H54 (cell line): ENCODE results near the gene KCNK1.

Experiments used
- DNase-seq: peaks from one replicate; pipeline ENCODE4 v3.0.0; 2011; ENCODE audit warnings: low spot score, mixed read lengths; ENCODE audit not compliant: insufficient read length
- FAIRE-seq: peaks from 3 replicates; lab custom pipeline; 2011; peaks lifted over from hg19 to GRCh38; lab: Jason Lieb, UNC
- POLR2A ChIP-seq: IDR thresholded peaks from 2 replicates; pipeline ENCODE4 v1.6.1; 2011; ENCODE audit warnings: low read depth, mild to moderate bottlenecking, low read length

KCNK1 gene

DNA sequence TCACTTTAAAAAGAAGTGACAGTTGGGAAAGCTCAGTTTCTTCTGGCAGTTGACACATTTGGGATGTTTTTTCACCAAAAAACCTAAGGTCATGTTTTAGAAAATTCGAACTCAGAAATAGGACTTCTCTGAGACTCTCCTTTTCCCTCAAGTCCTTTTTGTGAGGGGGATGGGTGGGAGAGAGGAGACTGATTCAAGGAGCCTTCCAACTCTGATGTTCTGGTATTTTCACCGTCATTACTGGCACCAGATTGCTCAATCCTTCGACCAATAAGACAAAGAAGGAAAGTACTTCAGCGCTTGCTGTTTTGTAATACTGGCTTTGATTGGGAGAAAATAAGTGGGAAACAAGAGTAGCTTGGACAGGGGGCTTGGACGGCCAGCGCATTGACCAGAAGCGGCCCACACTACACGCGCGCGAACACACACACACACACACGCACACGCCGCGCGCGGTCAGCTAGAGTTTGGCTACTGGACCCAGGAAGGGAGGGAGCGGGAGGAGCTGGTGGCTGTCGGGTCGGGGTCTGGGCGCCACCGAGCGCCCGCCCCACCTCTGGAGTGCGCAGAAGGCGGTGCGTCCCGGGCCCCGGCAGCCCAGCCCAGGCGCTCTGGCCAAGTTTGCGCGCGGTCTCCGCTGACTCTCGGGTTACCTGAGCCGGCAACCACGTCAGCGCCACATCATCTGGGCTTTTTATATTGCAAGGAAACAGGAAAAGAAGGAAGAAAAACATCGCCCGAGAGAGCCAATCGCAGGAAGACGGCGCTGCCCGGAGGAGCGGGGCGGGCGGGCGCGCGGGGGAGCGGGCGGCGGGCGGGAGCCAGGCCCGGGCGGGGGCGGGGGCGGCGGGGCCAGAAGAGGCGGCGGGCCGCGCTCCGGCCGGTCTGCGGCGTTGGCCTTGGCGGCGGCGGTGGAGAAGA, at the start of gene KCNK1:
KCNK1 (plus strand) TSS at position 855 of the 921 bp plus-strand sequence; CDS start at position 921, 66 bp downstream.
- DNase-seq (no peak), FAIRE-seq (no peak)
- TF ChIP-seq POLR2A: no peak

DNA sequence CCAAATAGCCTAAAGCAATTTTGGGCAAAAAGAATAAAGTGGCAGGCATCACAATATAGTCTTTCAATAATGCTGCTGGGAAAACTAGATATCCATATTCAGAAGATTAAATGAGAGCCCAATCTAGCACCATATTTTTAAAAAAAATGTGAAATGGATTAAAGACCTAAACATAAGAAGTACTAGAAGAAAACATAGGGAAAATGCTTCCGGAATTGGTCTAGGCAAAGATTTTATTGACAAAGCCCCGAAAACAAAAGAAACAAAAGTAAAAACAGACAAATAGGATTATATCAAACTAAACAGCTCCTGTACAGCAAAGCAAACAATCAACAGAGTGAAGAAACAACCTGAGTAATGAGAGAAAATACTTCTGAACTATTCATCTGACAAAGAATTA, 48.6 kb upstream of the KCNK1 start:
- no peak for FAIRE-seq

DNA sequence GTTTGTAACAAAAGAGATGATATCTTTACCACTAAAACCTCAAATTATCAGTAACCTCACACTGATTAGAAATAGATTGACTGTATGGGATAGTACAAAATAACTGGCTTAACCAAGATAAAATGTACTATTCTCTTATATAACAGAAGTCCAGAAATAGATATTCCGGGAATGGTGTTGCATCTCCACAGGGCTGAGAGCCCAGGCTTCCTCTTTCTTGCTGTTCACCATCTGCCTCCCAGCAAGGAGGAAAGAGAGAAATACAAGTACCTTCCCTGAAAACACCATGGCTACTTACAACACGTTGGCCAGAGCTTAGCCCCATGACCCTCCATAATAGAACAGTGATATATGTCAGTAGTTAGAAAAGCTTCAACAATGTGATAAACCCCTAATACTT, 47.0 kb upstream of the KCNK1 start:
- FAIRE-seq (no peak), DNase-seq (no peak)
- TF ChIP-seq POLR2A: no peak

More for the DNA sequence above, 48.6 kb upstream of the KCNK1 start:
- no peak for TF ChIP-seq POLR2A
- DNase-seq: no peak

DNA sequence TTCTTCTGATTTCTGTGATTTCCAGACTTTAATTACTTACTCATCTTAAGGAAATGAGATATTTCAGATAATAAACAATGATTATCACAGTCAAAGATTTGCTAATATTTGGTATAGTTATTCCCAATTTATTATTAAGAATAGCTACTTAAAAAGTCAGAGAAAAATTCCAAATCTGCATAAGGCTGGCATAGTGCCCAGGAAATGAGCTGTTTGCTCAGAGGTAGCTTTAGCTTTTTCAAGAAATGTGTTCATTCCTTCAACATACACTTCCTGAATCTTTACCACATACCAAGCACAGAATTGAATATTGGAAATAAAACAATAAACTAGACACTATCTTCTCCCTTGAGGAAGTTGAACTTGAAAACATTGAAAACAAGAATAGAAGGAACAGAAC, 44.3 kb upstream of the KCNK1 start:
- DNase-seq (no peak), FAIRE-seq (no peak)
- TF ChIP-seq POLR2A: no peak

DNA sequence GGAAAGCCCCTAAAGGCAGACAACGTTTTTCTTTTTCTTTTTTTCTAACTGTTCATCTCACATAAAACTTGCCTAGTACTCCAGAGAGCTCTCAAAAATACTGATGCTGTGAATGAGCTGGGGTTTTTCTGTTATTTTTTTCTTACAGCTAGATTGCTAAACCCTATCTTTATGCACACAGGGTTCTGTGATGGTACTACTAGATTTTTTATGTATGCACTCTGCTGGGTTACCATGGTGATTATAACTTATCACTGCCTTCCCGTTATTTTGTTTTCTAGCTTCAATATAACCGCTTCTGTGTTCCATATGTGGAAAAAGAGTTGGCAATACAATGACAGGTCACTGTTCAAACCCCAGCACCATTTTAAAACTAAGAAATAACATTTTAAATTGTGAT, 43.7 kb upstream of the KCNK1 start:
- no peak for DNase-seq
- TF ChIP-seq POLR2A: no peak
- FAIRE-seq: no peak

DNA sequence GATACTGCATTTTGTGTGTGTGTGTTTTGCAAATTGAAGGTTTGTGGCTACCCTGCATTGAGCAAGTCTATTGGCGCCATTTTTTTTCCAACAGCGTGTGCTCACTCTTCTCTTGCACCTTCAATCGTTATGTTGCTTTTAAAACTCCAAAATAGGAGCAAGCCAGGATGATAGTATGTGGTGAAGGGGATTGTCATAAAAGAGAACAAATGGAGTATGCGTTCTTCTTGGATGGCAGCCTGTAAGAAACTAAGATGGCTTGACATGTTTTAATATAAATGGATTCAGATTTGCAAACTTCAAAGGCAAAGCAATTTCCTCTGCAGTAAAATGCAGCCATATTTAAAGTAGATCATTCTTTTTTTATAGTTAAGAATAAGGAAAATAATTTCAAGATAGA, 43.2 kb upstream of the KCNK1 start:
- FAIRE-seq (no peak), DNase-seq (no peak)
- TF ChIP-seq POLR2A: no peak

GRCh38 chr1:233572896-233573295, 41.0 kb upstream of the KCNK1 start:
- FAIRE-seq (no peak), DNase-seq (no peak)
- TF ChIP-seq POLR2A: no peak

GRCh38 chr1:233575450-233575849, 38.5 kb upstream of the KCNK1 start:
- no peak for FAIRE-seq
- no peak for TF ChIP-seq POLR2A
- no peak for DNase-seq

- no peak for DNase-seq
- no peak for FAIRE-seq
- TF ChIP-seq POLR2A: no peak
Measured at GRCh38 chr1:233582439-233582838, 31.5 kb upstream of the KCNK1 start.

GRCh38 chr1:233584376-233584775, 29.5 kb upstream of the KCNK1 start:
- DNase-seq (no peak), FAIRE-seq (no peak)
- TF ChIP-seq POLR2A: no peak

- no peak for TF ChIP-seq POLR2A
- DNase-seq: no peak
- no peak for FAIRE-seq
Measured at GRCh38 chr1:233584931-233585330, 29.0 kb upstream of the KCNK1 start.

DNA sequence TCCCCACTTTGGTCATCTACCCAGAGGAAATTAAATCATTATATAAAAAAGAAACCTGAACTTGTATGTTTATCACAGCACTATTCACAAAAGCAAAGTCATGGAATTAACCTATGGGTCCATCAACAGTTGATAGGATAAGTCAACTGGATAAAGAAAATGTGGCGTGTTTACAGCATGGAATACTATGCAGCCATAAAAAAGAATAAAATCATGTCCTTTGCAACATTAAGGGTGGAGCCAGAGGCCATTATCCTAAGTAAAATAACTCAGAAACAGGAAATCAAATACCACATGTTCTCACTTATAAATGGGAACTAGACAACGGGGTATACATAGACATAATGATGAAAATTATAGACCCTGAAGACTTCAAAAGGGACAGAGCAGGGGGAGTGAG, 27.6 kb upstream of the KCNK1 start:
- TF ChIP-seq POLR2A: no peak
- FAIRE-seq (no peak), DNase-seq (no peak)

DNA sequence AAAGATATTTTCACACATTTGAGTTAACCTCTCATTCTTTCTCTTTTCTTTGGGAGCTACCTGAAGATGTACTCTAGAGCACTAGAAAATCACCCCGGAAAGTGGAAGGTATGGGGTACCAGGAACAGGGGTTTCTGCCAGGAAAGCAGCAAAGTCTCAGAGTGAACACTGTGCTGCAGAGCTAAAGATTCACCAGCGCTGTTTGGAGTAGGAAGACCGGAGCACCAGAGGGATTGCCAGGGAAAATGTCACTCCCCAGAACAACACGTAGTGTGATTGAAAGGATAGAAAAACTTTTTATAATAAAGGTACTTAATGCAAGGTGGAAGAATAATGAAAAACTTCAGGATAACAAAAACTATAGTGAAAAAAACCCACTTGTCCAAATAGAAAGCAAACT, 26.7 kb upstream of the KCNK1 start:
- no peak for TF ChIP-seq POLR2A
- FAIRE-seq (no peak), DNase-seq (no peak)

GRCh38 chr1:233587958-233588799, 25.7 kb upstream of the KCNK1 start:
- DNase-seq: no peak
- TF ChIP-seq POLR2A: no peak
- FAIRE-seq: no peak
